ENCODE data around the gene S1PR4.
"Not testable (repeated sequence)": the region's sequence is repeated elsewhere in the genome, so short reads cannot be mapped to it uniquely, and the experiment has no call there.

Gene S1PR4

GRCh38 chr19:3196064-3196932, 17.7 kb downstream of the S1PR4 start:
- no peak for DNase-seq

- DNase-seq = no peak
These were observed 18.3 kb downstream of the S1PR4 start for GRCh38 chr19:3196933-3197205.

- no peak for DNase-seq
These were observed 20.5 kb downstream of the S1PR4 start for GRCh38 chr19:3198901-3199700.

GRCh38 chr19:3201072-3201700, 22.6 kb downstream of the S1PR4 start:
- no peak for DNase-seq

- DNase-seq = no peak
These were observed 23.3 kb downstream of the S1PR4 start for GRCh38 chr19:3201911-3202310.

- no peak for DNase-seq
These were observed 23.8 kb downstream of the S1PR4 start for GRCh38 chr19:3202346-3202745.

- DNase-seq = not testable (repeated sequence)
These were observed 24.3 kb downstream of the S1PR4 start for GRCh38 chr19:3202895-3203294.

- no peak for DNase-seq
These were observed 25.5 kb downstream of the S1PR4 start for GRCh38 chr19:3203805-3204645.

GRCh38 chr19:3204646-3205275, 26.2 kb downstream of the S1PR4 start:
- DNase-seq = no peak

GRCh38 chr19:3206216-3206953, 27.8 kb downstream of the S1PR4 start:
- no peak for DNase-seq

- no peak for DNase-seq
These were observed 29.1 kb downstream of the S1PR4 start for GRCh38 chr19:3207461-3208242.

- DNase-seq = no peak
These were observed 30.0 kb downstream of the S1PR4 start for GRCh38 chr19:3208317-3209207.

GRCh38 chr19:3210347-3211017, 31.9 kb downstream of the S1PR4 start:
- DNase-seq = peak; percentile 83

- no peak for DNase-seq
These were observed 32.6 kb downstream of the S1PR4 start for GRCh38 chr19:3211191-3211590.

- no peak for DNase-seq
These were observed 34.6 kb downstream of the S1PR4 start for GRCh38 chr19:3213159-3213558.

- no peak for DNase-seq
These were observed 38.3 kb downstream of the S1PR4 start for GRCh38 chr19:3216874-3217273.

GRCh38 chr19:3220576-3220975, 42.0 kb downstream of the S1PR4 start:
- no peak for DNase-seq

GRCh38 chr19:3221576-3221975, 43.0 kb downstream of the S1PR4 start:
- not testable (repeated sequence) for DNase-seq

GRCh38 chr19:3222709-3223108, 44.1 kb downstream of the S1PR4 start:
- DNase-seq = no peak

Measured in activated CD4-positive, alpha-beta T cell treated with anti-CD3 and anti-CD28 coated beads for 48 hours (primary cell).